Measurements from ENCODE around the gene SUGP2.

Gene SUGP2

DNA sequence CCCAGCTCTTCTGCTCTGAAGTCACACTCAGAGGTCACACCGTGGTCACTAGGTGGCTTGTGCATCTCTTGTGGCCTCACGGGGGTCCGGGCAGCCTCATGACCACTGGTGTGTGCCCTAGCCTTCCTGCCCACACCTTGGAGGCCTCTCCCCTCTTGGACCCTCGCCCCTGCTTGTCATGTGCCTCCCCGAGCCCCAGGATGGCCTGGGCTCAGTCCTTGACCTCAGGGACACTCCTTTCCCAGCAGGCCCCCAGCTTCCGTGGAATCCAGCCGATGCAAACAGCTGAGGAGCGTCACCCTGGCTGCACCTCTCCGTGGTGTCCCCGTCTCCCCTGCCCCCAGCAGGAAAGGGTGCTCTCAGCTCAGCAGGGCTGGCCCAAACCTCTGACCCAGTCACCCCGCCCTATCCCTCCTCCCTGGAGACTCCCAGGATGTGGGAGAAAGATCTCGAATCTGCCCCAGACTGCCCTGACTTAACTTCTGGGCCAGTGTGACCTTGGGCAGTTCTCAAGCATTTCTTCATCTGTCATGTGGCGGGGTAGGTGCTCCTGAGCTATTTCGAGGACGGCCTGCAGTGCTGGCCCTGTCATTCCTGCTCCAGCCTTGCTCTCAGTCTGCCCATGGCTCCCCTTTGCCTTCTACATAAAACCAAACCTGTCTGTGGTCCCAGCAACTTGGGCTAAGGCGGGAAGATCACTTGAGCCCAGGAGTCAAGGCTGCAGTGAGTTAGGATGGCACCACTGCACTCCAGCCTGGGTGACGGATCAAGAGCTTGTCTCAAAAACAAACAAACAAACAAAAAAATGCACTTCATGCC lies 25.9 kb upstream of the SUGP2 start:
- Histone ChIP-seq H3K4me1 (ENCODE audit: insufficient read depth, poor library complexity, severe bottlenecking) (peaks cover 4% of the 10 kb centered on the region), H3K4me3 (ENCODE audit: severe bottlenecking) (no peak overlapping the region), H3K9me3 (ENCODE audit: severe bottlenecking) (no peaks in the 10 kb centered on the region), H3K27me3 (ENCODE audit: insufficient read depth, poor library complexity, severe bottlenecking) (no peaks in the 10 kb centered on the region), H3K36me3 (ENCODE audit: low read depth) (peaks cover 24% of the 10 kb centered on the region), H3K27ac (ENCODE audit: poor library complexity, severe bottlenecking) (no peak overlapping the region)
- no peak for ATAC-seq (ENCODE audit: low read depth)
- DNase-seq (ENCODE audit: low spot score) = no peak
- TF ChIP-seq, protein P1, sequence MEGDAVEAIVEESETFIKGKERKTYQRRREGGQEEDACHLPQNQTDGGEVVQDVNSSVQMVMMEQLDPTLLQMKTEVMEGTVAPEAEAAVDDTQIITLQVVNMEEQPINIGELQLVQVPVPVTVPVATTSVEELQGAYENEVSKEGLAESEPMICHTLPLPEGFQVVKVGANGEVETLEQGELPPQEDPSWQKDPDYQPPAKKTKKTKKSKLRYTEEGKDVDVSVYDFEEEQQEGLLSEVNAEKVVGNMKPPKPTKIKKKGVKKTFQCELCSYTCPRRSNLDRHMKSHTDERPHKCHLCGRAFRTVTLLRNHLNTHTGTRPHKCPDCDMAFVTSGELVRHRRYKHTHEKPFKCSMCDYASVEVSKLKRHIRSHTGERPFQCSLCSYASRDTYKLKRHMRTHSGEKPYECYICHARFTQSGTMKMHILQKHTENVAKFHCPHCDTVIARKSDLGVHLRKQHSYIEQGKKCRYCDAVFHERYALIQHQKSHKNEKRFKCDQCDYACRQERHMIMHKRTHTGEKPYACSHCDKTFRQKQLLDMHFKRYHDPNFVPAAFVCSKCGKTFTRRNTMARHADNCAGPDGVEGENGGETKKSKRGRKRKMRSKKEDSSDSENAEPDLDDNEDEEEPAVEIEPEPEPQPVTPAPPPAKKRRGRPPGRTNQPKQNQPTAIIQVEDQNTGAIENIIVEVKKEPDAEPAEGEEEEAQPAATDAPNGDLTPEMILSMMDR (IDR thresholded peaks at IDR 0.05; ENCODE audit: poor library complexity, severe bottlenecking) = no peak

DNA sequence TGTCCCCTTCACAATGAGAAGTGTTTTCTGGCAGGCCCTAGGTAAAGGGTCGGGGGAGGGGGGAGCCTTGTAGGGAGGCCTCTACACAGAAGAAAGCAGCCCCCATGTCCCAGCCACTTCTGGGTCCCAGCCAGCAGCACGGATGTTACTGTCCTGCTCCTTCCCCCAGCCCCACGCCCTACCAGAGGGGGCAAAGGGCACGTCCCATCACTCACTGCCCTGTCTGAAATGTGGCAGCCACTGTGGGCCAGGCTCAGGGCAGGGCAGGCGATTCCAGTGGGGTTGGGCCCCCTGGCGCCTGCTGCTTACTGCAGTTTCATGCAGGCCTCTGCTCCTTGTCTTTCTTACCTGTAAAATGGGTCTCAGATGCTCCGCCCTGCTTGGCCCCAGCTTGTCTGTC lies 24.4 kb upstream of the SUGP2 start:
- peaks cover under 1% of the 10 kb centered on the region for H3K4me1 ChIP-seq (ENCODE audit: insufficient read depth, poor library complexity, severe bottlenecking)
- peaks cover 37% of the 10 kb centered on the region for H3K36me3 ChIP-seq (ENCODE audit: low read depth)
- DNase-seq (ENCODE audit: low spot score) = no peak

GRCh38 chr19:19057317-19057716 lies 24.0 kb upstream of the SUGP2 start:
- ATAC-seq (ENCODE audit: low read depth) (no peak), DNase-seq (ENCODE audit: low spot score) (no peak)
- Histone ChIP-seq H3K9me3 (ENCODE audit: severe bottlenecking) (no peaks in the 10 kb centered on the region), H3K27ac (ENCODE audit: poor library complexity, severe bottlenecking) (no peak overlapping the region), H3K36me3 (ENCODE audit: low read depth) (peaks cover 38% of the 10 kb centered on the region), H3K27me3 (ENCODE audit: insufficient read depth, poor library complexity, severe bottlenecking) (no peaks in the 10 kb centered on the region), H3K4me1 (ENCODE audit: insufficient read depth, poor library complexity, severe bottlenecking) (no peaks in the 10 kb centered on the region), H3K4me3 (ENCODE audit: severe bottlenecking) (no peak overlapping the region)
- TF ChIP-seq, protein P1 (IDR thresholded peaks at IDR 0.05; ENCODE audit: poor library complexity, severe bottlenecking) = no peak

More for the DNA sequence above, 24.4 kb upstream of the SUGP2 start:
- TF ChIP-seq, protein P1 (IDR thresholded peaks at IDR 0.05; ENCODE audit: poor library complexity, severe bottlenecking) = no peak
- no peak overlapping the region for H3K4me3 ChIP-seq (ENCODE audit: severe bottlenecking)
- H3K9me3 ChIP-seq (ENCODE audit: severe bottlenecking) = no peaks in the 10 kb centered on the region
- no peak for ATAC-seq (ENCODE audit: low read depth)
- no peaks in the 10 kb centered on the region for H3K27me3 ChIP-seq (ENCODE audit: insufficient read depth, poor library complexity, severe bottlenecking)
- no peak overlapping the region for H3K27ac ChIP-seq (ENCODE audit: poor library complexity, severe bottlenecking)

- no peaks in the 10 kb centered on the region for H3K27me3 ChIP-seq (ENCODE audit: insufficient read depth, poor library complexity, severe bottlenecking)
- peaks cover 44% of the 10 kb centered on the region for H3K36me3 ChIP-seq (ENCODE audit: low read depth)
- no peaks in the 10 kb centered on the region for H3K9me3 ChIP-seq (ENCODE audit: severe bottlenecking)
- no peaks in the 10 kb centered on the region for H3K4me1 ChIP-seq (ENCODE audit: insufficient read depth, poor library complexity, severe bottlenecking)
- no peak overlapping the region for H3K4me3 ChIP-seq (ENCODE audit: severe bottlenecking)
- ATAC-seq (ENCODE audit: low read depth) (no peak), DNase-seq (ENCODE audit: low spot score) (no peak)
- TF ChIP-seq, protein P1 (IDR thresholded peaks at IDR 0.05; ENCODE audit: poor library complexity, severe bottlenecking) = no peak
- H3K27ac ChIP-seq (ENCODE audit: poor library complexity, severe bottlenecking) = no peak overlapping the region
Observed at GRCh38 chr19:19056636-19057275, 23.4 kb upstream of the SUGP2 start.

GRCh38 chr19:19055701-19056100 lies 22.4 kb upstream of the SUGP2 start:
- H3K27ac ChIP-seq (ENCODE audit: poor library complexity, severe bottlenecking) = no peak overlapping the region
- H3K4me3 ChIP-seq (ENCODE audit: severe bottlenecking) = no peak overlapping the region
- TF ChIP-seq, protein P1 (IDR thresholded peaks at IDR 0.05; ENCODE audit: poor library complexity, severe bottlenecking) = no peak
- H3K9me3 ChIP-seq (ENCODE audit: severe bottlenecking) = no peaks in the 10 kb centered on the region
- no peaks in the 10 kb centered on the region for H3K4me1 ChIP-seq (ENCODE audit: insufficient read depth, poor library complexity, severe bottlenecking)
- H3K27me3 ChIP-seq (ENCODE audit: insufficient read depth, poor library complexity, severe bottlenecking) = no peaks in the 10 kb centered on the region
- ATAC-seq (ENCODE audit: low read depth) (no peak), DNase-seq (ENCODE audit: low spot score) (no peak)
- H3K36me3 ChIP-seq (ENCODE audit: low read depth) = peaks cover 55% of the 10 kb centered on the region

Data from RWPE2 (cell line).